Stomach (tissue), 4 donors: ENCODE data around the gene ZACN.

Source experiments
- POLR2A ChIP-seq, 4 donors: fragments of 450-650 bp; IDR thresholded peaks; one replicate each; pipeline ENCODE4 v1.6.1; 2016; ENCODE audit warnings: antibody characterized with exemption in 4 of 4, control low read depth in 2 of 4, mild to moderate bottlenecking in 1 of 4, moderate library complexity in 1 of 4
- TF ChIP-seq, protein P1 (sequence below), 7 experiments: fragments of 450-650 bp in 4 of 7; fragments of 200-600 bp in 3 of 7; sonication (generic) in 3 of 7; IDR thresholded peaks; one replicate each; pipeline ENCODE4 v1.5.1; 2016 to 2019; ENCODE audit warnings: antibody characterized with exemption in 7 of 7, control low read depth in 2 of 7, mild to moderate bottlenecking in 1 of 7

DNA sequence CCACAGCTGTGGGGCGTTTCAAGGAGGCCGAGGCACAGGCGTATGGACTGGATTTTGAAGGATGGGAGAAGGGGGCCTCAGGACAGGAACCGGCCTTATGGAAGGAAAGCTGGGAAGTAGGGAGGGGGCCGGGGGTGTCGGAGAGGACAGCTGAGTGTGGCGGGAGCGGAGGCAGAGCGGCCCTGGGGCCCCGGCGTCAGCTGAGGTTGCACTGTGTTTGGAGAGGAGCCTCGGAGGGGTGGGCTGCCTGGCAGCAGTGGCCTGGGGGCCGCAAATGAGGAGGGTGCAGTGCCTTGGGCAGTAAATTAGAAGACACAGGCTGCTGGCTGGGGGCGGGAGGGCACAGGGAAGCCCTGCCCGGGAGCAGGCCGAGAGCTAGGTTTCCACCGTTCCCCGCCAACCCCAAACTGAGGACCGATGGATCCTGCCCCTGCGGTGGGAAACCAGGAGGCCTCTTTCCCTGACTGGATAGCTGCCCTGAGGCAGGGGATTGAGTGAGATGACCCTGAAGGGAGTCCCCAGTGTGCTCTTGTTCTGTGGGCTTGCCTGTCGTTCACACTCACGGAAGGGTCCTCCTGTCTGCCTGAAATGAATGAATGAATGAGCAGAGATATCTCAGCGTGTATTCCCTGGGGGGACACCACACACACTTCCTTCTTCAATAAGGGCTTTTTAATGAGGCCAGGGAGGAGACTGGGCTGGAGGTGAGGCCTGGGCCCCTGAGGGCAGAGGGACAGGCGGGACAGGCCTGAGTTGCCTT, 43.6 kb downstream of the ZACN start:
- TF ChIP-seq, protein P1, sequence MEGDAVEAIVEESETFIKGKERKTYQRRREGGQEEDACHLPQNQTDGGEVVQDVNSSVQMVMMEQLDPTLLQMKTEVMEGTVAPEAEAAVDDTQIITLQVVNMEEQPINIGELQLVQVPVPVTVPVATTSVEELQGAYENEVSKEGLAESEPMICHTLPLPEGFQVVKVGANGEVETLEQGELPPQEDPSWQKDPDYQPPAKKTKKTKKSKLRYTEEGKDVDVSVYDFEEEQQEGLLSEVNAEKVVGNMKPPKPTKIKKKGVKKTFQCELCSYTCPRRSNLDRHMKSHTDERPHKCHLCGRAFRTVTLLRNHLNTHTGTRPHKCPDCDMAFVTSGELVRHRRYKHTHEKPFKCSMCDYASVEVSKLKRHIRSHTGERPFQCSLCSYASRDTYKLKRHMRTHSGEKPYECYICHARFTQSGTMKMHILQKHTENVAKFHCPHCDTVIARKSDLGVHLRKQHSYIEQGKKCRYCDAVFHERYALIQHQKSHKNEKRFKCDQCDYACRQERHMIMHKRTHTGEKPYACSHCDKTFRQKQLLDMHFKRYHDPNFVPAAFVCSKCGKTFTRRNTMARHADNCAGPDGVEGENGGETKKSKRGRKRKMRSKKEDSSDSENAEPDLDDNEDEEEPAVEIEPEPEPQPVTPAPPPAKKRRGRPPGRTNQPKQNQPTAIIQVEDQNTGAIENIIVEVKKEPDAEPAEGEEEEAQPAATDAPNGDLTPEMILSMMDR (IDR thresholded peaks at IDR 0.05), result no peak
- TF ChIP-seq POLR2A (IDR thresholded peaks at IDR 0.05), result no peak
